ENCODE results near the gene TPM3. TPM values are rescaled to one million over a fixed set of nuclear protein-coding genes. Genes with fewer than 3 reads are reported as not detected.
A peak's percentile ranks its signal among the peaks of the same experiment; 100 is the strongest.

The TPM3 gene
- total and polyA plus RNA-seq, 9 of the 15 experiments (the other 6 are each of a cell fraction or from before 2014, with no cell fraction given), result 202 to 604 (median 421) TPM

- TF ChIP-seq MYNN (IDR thresholded peaks at IDR 0.05) (no peak), MYNN (CRISPR knock-in tag; IDR thresholded peaks at IDR 0.05) (no peak), KLF10 (CRISPR knock-in tag; IDR thresholded peaks at IDR 0.05) (no peak), CBX8 (IDR thresholded peaks at IDR 0.05; ENCODE audit: borderline replicate concordance, extremely low read depth, low read depth, low read length, poor library complexity, severe bottlenecking) (no peak), CBX1 (IDR thresholded peaks at IDR 0.05; ENCODE audit: low read depth) (no peak), MCM2 (IDR thresholded peaks at IDR 0.05; ENCODE audit: low read depth) (no peak), RBM25 (IDR thresholded peaks at IDR 0.05; ENCODE audit: low read depth, low read length, severe bottlenecking) (no peak), PTTG1 (tag; IDR thresholded peaks at IDR 0.05; ENCODE audit: low read depth) (no peak), ZMIZ1 (IDR thresholded peaks at IDR 0.05; ENCODE audit: low read depth in 2 of 2, low read length in 2 of 2) (no peak), EZH2 (IDR thresholded peaks at IDR 0.05; ENCODE audit: borderline replicate concordance, low read depth, low read length) (no peak), E4F1 (CRISPR knock-in tag; IDR thresholded peaks at IDR 0.05; ENCODE audit: borderline replicate concordance) (no peak), PATZ1 (CRISPR knock-in tag; IDR thresholded peaks at IDR 0.05; ENCODE audit: borderline replicate concordance) (no peak), HDAC3 (IDR thresholded peaks at IDR 0.05; ENCODE audit: borderline replicate concordance, partially characterized antibody) (peak; percentile 77), MTA3 (IDR thresholded peaks at IDR 0.05; ENCODE audit: borderline replicate concordance) (peak; percentile 88; the same call in 1 of the 2 replicates), E2F5 (CRISPR knock-in tag; IDR thresholded peaks at IDR 0.05) (no peak), SRSF7 (optimal IDR thresholded peaks at IDR 0.05; ENCODE audit: low read depth, low read length) (no peak), CC2D1A (IDR thresholded peaks at IDR 0.05) (peak; percentile 77), JUND (IDR thresholded peaks at IDR 0.05; ENCODE audit: borderline replicate concordance, low read depth, low read length) (peak; percentile 64; the same call in 1 of the 2 replicates), JUND (tag; IDR thresholded peaks at IDR 0.05; ENCODE audit: borderline replicate concordance, low read depth, low read length) (peak; percentile 75; the same call in 1 of the 3 replicates)
These were observed 4.9 kb downstream of the TPM3 start (continued) for GRCh38 chr1:154186852-154187501.

All from K562 (cell line).